GM19395 (cell line): ENCODE results near the gene CD82.

Experiments used
- ATAC-seq: cut with Tn5 transposase; IDR thresholded peaks from one replicate; pipeline ENCODE4 v1.9.1; 2021; ENCODE audit warnings: mild to moderate bottlenecking, moderate library complexity; ENCODE audit not compliant: unreplicated experiment

The CD82 gene

GRCh38 chr11:44574610-44575287 is 9.3 kb downstream of the CD82 start:
- peak; percentile 57 for ATAC-seq

- peak; percentile 15 for ATAC-seq
Observed at GRCh38 chr11:44575288-44575672, 9.8 kb downstream of the CD82 start.

- ATAC-seq: no peak
Observed at GRCh38 chr11:44575962-44576361, 10.5 kb downstream of the CD82 start.

- no peak for ATAC-seq
Observed at GRCh38 chr11:44576656-44577055, 11.2 kb downstream of the CD82 start.

GRCh38 chr11:44577231-44577830 is 11.9 kb downstream of the CD82 start:
- no peak for ATAC-seq

GRCh38 chr11:44578279-44578678 is 12.8 kb downstream of the CD82 start:
- peak; percentile 59 for ATAC-seq

GRCh38 chr11:44579302-44579761 is 13.9 kb downstream of the CD82 start:
- no peak for ATAC-seq

GRCh38 chr11:44580701-44581100 is 15.2 kb downstream of the CD82 start:
- ATAC-seq: no peak

- no peak for ATAC-seq
Observed at GRCh38 chr11:44581246-44581645, 15.8 kb downstream of the CD82 start.

GRCh38 chr11:44582641-44583352 is 17.3 kb downstream of the CD82 start:
- ATAC-seq: no peak

GRCh38 chr11:44583353-44583669 is 17.8 kb downstream of the CD82 start:
- no peak for ATAC-seq

- no peak for ATAC-seq
Observed at GRCh38 chr11:44585421-44585820, 20.0 kb downstream of the CD82 start.

GRCh38 chr11:44589301-44589700 is 23.8 kb downstream of the CD82 start:
- ATAC-seq: no peak

- ATAC-seq: no peak
Observed at GRCh38 chr11:44590769-44591168, 25.3 kb downstream of the CD82 start.

GRCh38 chr11:44591557-44591956 is 26.1 kb downstream of the CD82 start:
- ATAC-seq: no peak

- no peak for ATAC-seq
Observed at GRCh38 chr11:44592125-44592940, 26.9 kb downstream of the CD82 start.

GRCh38 chr11:44593251-44593650 is 27.8 kb downstream of the CD82 start:
- no peak for ATAC-seq

- no peak for ATAC-seq
Observed at GRCh38 chr11:44595006-44595405, 29.5 kb downstream of the CD82 start.

- no peak for ATAC-seq
Observed at GRCh38 chr11:44595964-44596381, 30.5 kb downstream of the CD82 start.

- ATAC-seq: no peak
Observed at GRCh38 chr11:44596525-44597276, 31.2 kb downstream of the CD82 start.
